GM10266 (cell line): ENCODE results near the gene AFG3L2.
"Not testable (repeated sequence)": the region's sequence is repeated elsewhere in the genome, so short reads cannot be mapped to it uniquely, and the experiment has no call there.

Source experiments
- DNase-seq: peaks from one replicate; pipeline ENCODE4 v3.0.0; 2012; ENCODE audit errors: extremely low spot score
- TF ChIP-seq, protein P1 (sequence below): IDR thresholded peaks from 2 replicates; pipeline ENCODE4 v1.5.1; 2012; ENCODE audit warnings: mild to moderate bottlenecking, low read depth; ENCODE audit not compliant: control insufficient read depth, insufficient read depth; ENCODE audit errors: missing control alignments

The AFG3L2 gene

DNA sequence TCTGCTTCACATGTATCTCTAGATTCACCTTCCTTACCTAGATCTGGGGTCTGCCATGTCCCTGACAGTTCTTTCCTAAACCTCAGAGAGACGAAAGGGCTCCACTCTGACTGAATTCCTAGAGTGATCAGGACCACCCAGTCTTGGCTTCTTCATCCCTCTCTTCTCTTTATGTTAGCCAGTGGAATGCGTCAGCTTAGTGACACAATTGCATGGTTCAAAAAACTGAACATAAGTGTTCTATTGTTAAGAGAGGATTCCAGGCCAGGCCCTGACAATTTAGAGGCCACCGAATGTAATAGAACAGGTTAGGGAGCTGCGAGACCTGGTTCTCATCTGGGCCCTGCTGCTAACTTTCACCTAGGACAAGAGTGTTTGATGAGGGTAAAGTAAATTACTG, 40.7 kb upstream of the AFG3L2 start:
- TF ChIP-seq, protein P1, sequence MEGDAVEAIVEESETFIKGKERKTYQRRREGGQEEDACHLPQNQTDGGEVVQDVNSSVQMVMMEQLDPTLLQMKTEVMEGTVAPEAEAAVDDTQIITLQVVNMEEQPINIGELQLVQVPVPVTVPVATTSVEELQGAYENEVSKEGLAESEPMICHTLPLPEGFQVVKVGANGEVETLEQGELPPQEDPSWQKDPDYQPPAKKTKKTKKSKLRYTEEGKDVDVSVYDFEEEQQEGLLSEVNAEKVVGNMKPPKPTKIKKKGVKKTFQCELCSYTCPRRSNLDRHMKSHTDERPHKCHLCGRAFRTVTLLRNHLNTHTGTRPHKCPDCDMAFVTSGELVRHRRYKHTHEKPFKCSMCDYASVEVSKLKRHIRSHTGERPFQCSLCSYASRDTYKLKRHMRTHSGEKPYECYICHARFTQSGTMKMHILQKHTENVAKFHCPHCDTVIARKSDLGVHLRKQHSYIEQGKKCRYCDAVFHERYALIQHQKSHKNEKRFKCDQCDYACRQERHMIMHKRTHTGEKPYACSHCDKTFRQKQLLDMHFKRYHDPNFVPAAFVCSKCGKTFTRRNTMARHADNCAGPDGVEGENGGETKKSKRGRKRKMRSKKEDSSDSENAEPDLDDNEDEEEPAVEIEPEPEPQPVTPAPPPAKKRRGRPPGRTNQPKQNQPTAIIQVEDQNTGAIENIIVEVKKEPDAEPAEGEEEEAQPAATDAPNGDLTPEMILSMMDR = no peak
- DNase-seq = no peak

DNA sequence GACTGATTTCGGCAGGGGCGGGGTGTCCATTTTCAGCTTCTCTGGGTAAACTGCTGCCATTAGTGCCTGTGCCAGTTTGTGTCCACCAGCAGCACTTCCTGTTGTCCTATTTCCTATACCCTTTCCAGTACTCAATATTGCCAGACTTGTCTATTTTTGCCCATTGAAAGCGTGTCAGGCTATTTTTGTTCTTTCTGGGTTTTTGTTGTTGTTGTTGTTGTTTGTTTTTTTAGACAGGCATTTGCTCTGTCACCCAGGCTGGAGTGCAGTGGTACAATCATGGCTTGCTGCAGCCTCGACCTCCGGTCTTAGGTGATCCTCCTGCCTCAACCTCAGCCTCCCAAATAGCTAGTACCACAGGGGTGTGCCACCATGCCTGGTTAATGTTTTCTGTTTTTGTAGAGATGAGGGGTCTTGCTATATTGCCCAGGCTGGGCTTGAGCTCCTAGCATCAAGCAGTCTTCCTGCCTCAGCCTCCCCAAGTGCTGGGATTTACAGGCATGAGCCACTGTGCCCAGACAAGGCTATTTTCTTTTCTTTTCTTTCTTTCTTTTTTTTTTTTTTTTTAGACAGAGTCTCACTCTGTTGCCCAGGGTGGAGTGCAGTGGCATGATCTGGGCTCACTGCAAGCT, 39.2 kb upstream of the AFG3L2 start:
- DNase-seq = no peak
- TF ChIP-seq, protein P1 = no peak

DNA sequence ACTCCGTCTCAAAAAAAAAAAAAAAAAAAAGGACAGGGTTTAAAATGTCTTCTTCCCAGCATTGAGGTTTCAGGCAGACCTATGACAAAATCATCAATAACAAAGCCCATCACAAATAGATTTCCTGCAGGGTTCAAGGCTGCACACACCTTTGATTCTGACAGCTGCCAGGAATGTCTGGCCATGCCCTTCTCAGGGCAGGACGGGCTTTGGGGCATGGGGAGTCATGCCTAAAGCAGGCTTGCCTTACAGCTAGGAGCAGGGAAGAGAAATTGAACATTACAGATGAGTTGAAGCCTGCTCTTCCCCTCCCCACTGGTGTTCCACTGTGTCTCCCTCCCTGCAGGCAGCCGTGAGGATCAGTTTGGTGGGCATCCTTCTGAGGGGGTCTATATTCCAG, 34.4 kb upstream of the AFG3L2 start:
- no peak for DNase-seq
- TF ChIP-seq, protein P1 = no peak

DNA sequence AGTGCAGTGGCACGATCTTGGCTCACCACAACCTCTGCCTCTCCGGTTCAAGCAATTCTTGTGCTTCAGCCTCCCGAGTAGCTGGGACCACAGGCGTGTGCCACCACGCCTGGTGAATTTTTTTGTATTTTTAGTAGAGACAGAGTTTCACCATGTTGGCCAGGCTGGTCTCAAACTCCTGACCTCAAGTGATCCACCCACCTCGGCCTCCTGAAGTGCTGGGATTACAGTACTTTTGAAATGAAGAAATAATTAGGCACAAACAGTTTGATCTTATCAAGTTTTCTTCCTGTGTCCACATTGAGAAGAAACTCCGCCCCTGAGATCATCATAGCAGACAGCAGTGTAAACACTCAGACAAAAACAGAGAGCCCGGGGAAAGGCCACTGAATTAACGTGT, 33.7 kb upstream of the AFG3L2 start:
- not testable (repeated sequence) for DNase-seq

DNA sequence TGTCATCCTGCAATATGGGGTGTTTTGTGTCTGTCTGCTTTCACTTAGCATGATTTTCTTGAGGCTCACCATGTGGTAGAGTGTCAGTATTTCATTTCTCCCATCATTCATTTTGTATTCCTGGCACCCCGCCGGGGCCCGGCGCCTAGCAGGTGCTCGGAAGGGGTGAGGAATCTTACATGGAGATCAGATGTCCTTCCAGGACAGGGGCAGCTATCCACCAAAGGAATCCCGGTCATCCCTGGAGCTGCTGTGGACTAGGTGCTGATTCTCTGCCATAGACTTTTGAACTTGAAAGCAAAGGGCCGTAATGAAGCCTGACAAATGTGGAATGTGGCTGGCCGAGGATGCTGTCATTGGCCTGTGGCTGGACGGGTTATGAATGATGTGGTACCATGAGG, 33.1 kb upstream of the AFG3L2 start:
- no peak for DNase-seq
- TF ChIP-seq, protein P1 = no peak

DNA sequence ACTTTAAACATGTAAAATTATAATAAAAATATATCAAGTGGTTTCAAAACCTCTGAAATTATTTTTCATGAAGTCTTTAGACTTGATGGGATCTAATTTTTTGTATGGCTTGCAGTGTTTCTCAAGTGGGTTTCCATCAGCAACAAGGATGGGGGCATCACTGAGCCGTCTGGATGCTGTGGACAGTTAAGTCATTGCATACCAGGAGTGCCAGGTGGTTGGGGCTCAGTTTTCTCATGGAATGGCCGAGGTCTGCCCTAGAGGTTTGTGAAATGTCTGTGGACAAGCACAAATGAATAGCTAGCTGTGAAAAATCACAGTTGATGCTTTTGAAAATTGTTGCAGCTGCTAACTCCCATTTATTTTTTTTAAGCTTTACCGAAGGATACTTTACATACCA, 32.4 kb upstream of the AFG3L2 start:
- TF ChIP-seq, protein P1 = no peak
- no peak for DNase-seq

DNA sequence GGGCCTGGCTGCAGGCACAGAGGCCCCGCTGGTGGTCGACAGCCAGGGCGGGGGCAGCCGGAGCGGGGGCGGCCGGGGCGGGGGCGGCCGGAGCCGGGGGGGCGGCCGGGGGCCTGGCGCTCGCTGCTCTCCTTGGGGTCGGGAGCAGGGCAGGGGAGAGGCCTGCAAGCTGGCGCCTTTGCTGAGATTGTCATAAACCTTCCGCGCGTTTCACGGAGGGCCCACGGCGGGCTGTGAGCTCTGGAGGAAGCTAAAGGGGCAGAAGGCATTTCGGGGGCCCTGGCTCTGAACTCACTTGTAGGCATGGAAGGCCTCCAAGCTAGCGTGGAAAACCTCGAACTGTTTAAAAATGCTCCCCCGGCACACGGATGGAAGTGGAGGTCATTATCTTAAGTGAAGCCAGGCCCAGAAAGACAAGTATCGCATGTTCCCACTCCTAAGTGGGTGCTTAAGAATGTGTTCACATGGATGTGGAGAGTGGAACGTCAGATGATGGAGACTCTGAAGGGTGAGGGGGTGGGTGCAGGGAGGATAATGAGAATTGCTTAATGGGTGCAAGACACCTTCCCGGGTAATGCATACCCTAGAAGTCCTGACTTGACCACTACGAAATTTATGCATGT, 31.3 kb upstream of the AFG3L2 start:
- TF ChIP-seq, protein P1 = no peak
- DNase-seq = no peak
